ENCODE measurements around the gene S100Z. TPM values are rescaled to one million over a fixed set of nuclear protein-coding genes. Genes with fewer than 3 reads are reported as not detected.
A peak's percentile ranks its signal among the peaks of the same experiment; 100 is the strongest.
"Not testable (repeated sequence)": the region's sequence is repeated elsewhere in the genome, so short reads cannot be mapped to it uniquely, and the experiment has no call there.

S100Z gene
- total RNA-seq, 3 donors from 2014 or later (not counting 1 experiment from before 2014, with no cell fraction given): 0.60 to 3.3 (median 0.91) TPM

DNA sequence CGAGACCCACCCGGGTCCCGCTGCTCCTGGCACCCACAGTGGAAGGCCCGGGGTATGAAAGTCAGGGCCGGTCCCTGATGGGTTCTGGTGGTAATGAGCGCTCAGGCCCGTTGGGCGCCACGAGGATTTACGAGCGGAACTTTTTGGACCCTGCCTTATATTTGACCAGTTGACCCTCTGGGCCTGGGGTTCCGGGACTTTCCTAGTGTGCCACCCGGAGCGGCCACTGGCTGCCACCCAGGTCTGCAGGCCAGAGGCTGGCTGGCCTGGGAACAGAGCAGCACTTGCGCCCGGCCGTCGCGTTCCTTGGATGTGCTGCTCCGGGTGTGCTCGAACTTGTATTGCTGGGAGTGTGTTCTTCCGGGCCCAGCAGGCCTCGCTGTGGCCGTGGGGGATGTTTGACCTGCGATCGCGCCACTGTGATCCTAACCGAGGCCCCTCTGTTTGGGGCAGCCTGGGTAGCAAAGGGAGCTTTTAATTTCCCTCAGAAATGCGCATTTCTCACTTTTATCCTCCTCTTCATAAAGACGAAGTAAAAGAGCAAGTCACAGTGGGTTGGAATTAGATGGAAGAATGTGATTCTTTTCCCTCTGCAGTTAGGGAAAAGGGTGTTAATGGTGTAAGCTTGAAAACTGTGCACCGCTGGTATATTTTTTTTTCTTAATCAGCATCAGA, 29.8 kb upstream of the S100Z start:
- H3K27ac ChIP-seq (ENCODE audit: low read length): no peak overlapping the region
- intact Hi-C loops (cut with micrococcal nuclease): no loop called here

GRCh38 chr5:76820526-76820890, 29.3 kb upstream of the S100Z start:
- H3K27ac Mint-ChIP-seq: no peak overlapping the region
- H3K36me3 Mint-ChIP-seq: no peaks in the 10 kb centered on the region
- ATAC-seq (no peak), DNase-seq (no peak)
- no peaks in the 10 kb centered on the region for H3K36me3 ChIP-seq (ENCODE audit: control insufficient read depth, insufficient read depth, low read length)
- no peak overlapping the region for H3K4me3 ChIP-seq (ENCODE audit: low read length)
- 71% methylated on average over 1 of the region's 2 CpGs for WGBS (ENCODE audit: insufficient coverage)
- H3K27me3 ChIP-seq (ENCODE audit: control insufficient read depth, insufficient read depth, low read length): peaks cover 13% of the 10 kb centered on the region
- no peak for TF ChIP-seq CTCF (IDR thresholded peaks at IDR 0.05)
- H3K9me3 ChIP-seq (ENCODE audit: control insufficient read depth, insufficient read depth, low read length): no peaks in the 10 kb centered on the region
- H3K9me3 Mint-ChIP-seq: no peaks in the 10 kb centered on the region
- no peak overlapping the region for H3K27ac ChIP-seq (ENCODE audit: low read length)
- peak overlapping the region; percentile 84 for H3K4me3 Mint-ChIP-seq
- peaks cover 5 to 6% of the 10 kb centered on the region in 2 donors for H3K4me1 Mint-ChIP-seq
- peaks cover 17% of the 10 kb centered on the region for H3K4me1 ChIP-seq (ENCODE audit: control insufficient read depth, insufficient read depth, low read length)
- H3K27me3 Mint-ChIP-seq (ENCODE audit: low read depth in 2 of 2): peaks cover 33 to 48% of the 10 kb centered on the region in 2 donors
- intact Hi-C loops (cut with micrococcal nuclease): no loop called here

More for the DNA sequence above, 29.8 kb upstream of the S100Z start:
- Mint-ChIP-seq H3K4me3 (peak overlapping the region; percentile 84), H3K27me3 (ENCODE audit: low read depth in 2 of 2) (peaks cover 36 to 48% of the 10 kb centered on the region in 2 donors), H3K36me3 (no peaks in the 10 kb centered on the region), H3K4me1 (peaks cover 5 to 6% of the 10 kb centered on the region in 2 donors), H3K9me3 (no peaks in the 10 kb centered on the region), H3K27ac (no peak overlapping the region)
- TF ChIP-seq CTCF (IDR thresholded peaks at IDR 0.05): no peak
- WGBS (ENCODE audit: insufficient coverage): 16% methylated on average over 28 of the region's 31 CpGs
- H3K27me3 ChIP-seq (ENCODE audit: control insufficient read depth, insufficient read depth, low read length): peaks cover 13% of the 10 kb centered on the region
- H3K36me3 ChIP-seq (ENCODE audit: control insufficient read depth, insufficient read depth, low read length): no peaks in the 10 kb centered on the region
- H3K9me3 ChIP-seq (ENCODE audit: control insufficient read depth, insufficient read depth, low read length): no peaks in the 10 kb centered on the region
- no peak for DNase-seq
- no peak for ATAC-seq
- H3K4me1 ChIP-seq (ENCODE audit: control insufficient read depth, insufficient read depth, low read length): peaks cover 17% of the 10 kb centered on the region
- H3K4me3 ChIP-seq (ENCODE audit: low read length): no peak overlapping the region

DNA sequence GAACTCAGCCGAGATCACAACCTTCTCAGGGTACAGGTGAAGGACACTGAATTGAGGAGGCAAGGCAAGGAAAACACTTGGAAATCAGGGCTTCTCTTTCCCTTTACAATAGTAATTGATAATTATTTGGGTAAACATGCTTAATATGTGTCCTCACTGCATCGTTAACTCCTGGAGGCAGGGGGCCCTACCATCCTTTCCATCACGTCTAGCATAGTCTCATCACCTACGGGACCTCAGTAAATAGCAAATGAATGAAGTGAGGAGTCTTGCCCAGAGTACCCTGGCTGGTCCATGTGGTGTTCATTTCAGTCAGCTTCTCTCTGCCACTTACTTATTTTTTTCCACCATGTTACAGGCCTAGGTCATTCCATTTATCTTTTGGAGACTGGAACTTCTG, 28.7 kb upstream of the S100Z start:
- Mint-ChIP-seq H3K4me3 (no peak overlapping the region), H3K27me3 (ENCODE audit: low read depth in 2 of 2) (peaks cover 29 to 47% of the 10 kb centered on the region in 2 donors), H3K27ac (no peak overlapping the region), H3K4me1 (peaks cover 5 to 6% of the 10 kb centered on the region in 2 donors), H3K36me3 (no peaks in the 10 kb centered on the region), H3K9me3 (no peaks in the 10 kb centered on the region)
- peaks cover 17% of the 10 kb centered on the region for H3K4me1 ChIP-seq (ENCODE audit: control insufficient read depth, insufficient read depth, low read length)
- no peaks in the 10 kb centered on the region for H3K36me3 ChIP-seq (ENCODE audit: control insufficient read depth, insufficient read depth, low read length)
- no peaks in the 10 kb centered on the region for H3K9me3 ChIP-seq (ENCODE audit: control insufficient read depth, insufficient read depth, low read length)
- H3K27ac ChIP-seq (ENCODE audit: low read length): no peak overlapping the region
- intact Hi-C loops (cut with micrococcal nuclease): no loop called here
- no peak overlapping the region for H3K4me3 ChIP-seq (ENCODE audit: low read length)
- H3K27me3 ChIP-seq (ENCODE audit: control insufficient read depth, insufficient read depth, low read length): peaks cover 13% of the 10 kb centered on the region
- ATAC-seq (no peak), DNase-seq (no peak)
- no peak for TF ChIP-seq CTCF (IDR thresholded peaks at IDR 0.05)
- 61% methylated on average over 3 of the region's 4 CpGs for WGBS (ENCODE audit: insufficient coverage)

- intact Hi-C loops (cut with micrococcal nuclease); H3K9me3 ChIP-seq (ENCODE audit: control insufficient read depth, insufficient read depth, low read length); H3K27ac ChIP-seq (ENCODE audit: low read length); ATAC-seq; H3K4me3 ChIP-seq (ENCODE audit: low read length); H3K4me1 Mint-ChIP-seq; H3K9me3 Mint-ChIP-seq; H3K27ac Mint-ChIP-seq; H3K4me3 Mint-ChIP-seq; H3K36me3 Mint-ChIP-seq; H3K36me3 ChIP-seq (ENCODE audit: control insufficient read depth, insufficient read depth, low read length); DNase-seq: not testable (repeated sequence)
- Histone ChIP-seq H3K4me1 (ENCODE audit: control insufficient read depth, insufficient read depth, low read length) (peaks cover 17% of the 10 kb centered on the region), H3K27me3 (ENCODE audit: control insufficient read depth, insufficient read depth, low read length) (peaks cover 10% of the 10 kb centered on the region)
- H3K27me3 Mint-ChIP-seq (ENCODE audit: low read depth in 2 of 2): peaks cover 30 to 40% of the 10 kb centered on the region in 2 donors
- 85% methylated on average over 7 of the region's 7 CpGs for WGBS (ENCODE audit: insufficient coverage)
Observed at GRCh38 chr5:76822105-76822731, 27.6 kb upstream of the S100Z start.

DNA sequence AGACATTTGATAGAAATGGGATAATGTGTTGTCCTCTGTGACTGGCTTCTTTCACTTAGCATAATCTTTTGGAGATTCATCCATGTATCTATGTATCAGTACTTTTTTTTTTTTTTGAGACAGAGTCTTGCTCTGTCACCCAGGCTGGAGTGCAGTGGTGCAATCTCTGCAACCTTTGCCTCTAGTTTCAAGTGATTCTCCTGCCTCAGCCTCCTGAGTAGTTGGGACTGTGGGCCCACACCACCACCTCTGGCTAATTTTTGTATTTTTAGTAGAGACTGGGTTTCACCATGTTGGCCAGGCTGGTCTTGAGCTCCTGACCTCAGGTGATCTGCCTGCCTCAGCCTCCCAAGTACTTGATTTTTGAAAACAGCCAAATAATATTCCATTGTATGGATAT, 23.4 kb upstream of the S100Z start:
- ATAC-seq; H3K4me3 ChIP-seq (ENCODE audit: low read length); H3K36me3 Mint-ChIP-seq; H3K9me3 Mint-ChIP-seq; H3K27ac Mint-ChIP-seq; H3K27me3 ChIP-seq (ENCODE audit: control insufficient read depth, insufficient read depth, low read length); H3K9me3 ChIP-seq (ENCODE audit: control insufficient read depth, insufficient read depth, low read length); intact Hi-C loops (cut with micrococcal nuclease); H3K36me3 ChIP-seq (ENCODE audit: control insufficient read depth, insufficient read depth, low read length); H3K4me3 Mint-ChIP-seq; H3K27ac ChIP-seq (ENCODE audit: low read length); H3K4me1 Mint-ChIP-seq; DNase-seq; H3K4me1 ChIP-seq (ENCODE audit: control insufficient read depth, insufficient read depth, low read length): not testable (repeated sequence)
- H3K27me3 Mint-ChIP-seq (ENCODE audit: low read depth in 2 of 2): peaks cover 10 to 15% of the 10 kb centered on the region in 2 donors

Data from natural killer cell (primary cell).